Ishikawa (cell line): Measurements from ENCODE around the gene TRPC6.

Source experiments
- CEBPB ChIP-seq: IDR thresholded peaks from 2 replicates; pipeline ENCODE4 v1.6.1; 2012
- CREB1 ChIP-seq: IDR thresholded peaks from 2 replicates; pipeline ENCODE4 v1.6.1; 2012; ENCODE audit warnings: low read depth
- EP300 ChIP-seq: IDR thresholded peaks from 2 replicates; pipeline ENCODE4 v1.6.1; 2012; ENCODE audit warnings: borderline replicate concordance
- TAF1 ChIP-seq: IDR thresholded peaks from 2 replicates; pipeline ENCODE4 v1.6.1; 2012; ENCODE audit warnings: low read depth, mild to moderate bottlenecking
- TCF12 ChIP-seq: IDR thresholded peaks from 2 replicates; pipeline ENCODE4 v1.6.1; 2012; ENCODE audit warnings: low read depth
- ZBTB7A ChIP-seq: IDR thresholded peaks from 2 replicates; pipeline ENCODE4 v1.6.1; 2012; ENCODE audit warnings: low read depth
- TF ChIP-seq, protein P1 (sequence below): IDR thresholded peaks from 2 replicates; pipeline ENCODE4 v1.6.1; 2012
- TF ChIP-seq, protein P2 (sequence below): IDR thresholded peaks from 2 replicates; pipeline ENCODE4 v1.6.1; 2012

DNA sequence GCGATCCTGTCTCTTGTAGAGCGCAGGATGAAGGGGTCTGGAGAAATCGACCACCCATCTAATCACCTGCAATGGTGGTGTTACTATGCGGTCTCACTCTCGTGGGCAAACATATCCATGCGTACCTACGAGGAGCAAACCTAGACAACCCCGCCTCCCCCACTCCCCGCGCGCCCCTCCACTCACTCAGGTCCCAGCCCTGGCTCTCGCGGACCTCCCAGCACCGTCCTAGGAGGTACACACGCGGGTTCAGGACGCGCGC lies 887 bp downstream of the TRPC6 start:
- TF ChIP-seq ZBTB7A, result no peak
- TF ChIP-seq TAF1, result no peak
- no peak for TF ChIP-seq EP300
- no peak for TF ChIP-seq TCF12
- no peak for TF ChIP-seq CEBPB
- TF ChIP-seq, protein P1, sequence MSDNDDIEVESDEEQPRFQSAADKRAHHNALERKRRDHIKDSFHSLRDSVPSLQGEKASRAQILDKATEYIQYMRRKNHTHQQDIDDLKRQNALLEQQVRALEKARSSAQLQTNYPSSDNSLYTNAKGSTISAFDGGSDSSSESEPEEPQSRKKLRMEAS, result no peak
- TF ChIP-seq, protein P2, sequence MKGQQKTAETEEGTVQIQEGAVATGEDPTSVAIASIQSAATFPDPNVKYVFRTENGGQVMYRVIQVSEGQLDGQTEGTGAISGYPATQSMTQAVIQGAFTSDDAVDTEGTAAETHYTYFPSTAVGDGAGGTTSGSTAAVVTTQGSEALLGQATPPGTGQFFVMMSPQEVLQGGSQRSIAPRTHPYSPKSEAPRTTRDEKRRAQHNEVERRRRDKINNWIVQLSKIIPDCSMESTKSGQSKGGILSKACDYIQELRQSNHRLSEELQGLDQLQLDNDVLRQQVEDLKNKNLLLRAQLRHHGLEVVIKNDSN, result no peak
- no peak for TF ChIP-seq CREB1
